Panc1 (cell line): Measurements from ENCODE around the gene FARS2. TPM values are rescaled to one million over a fixed set of nuclear protein-coding genes. Genes with fewer than 3 reads are reported as not detected.

Experiments used
- ATAC-seq: fragments of 200-7000 bp; cut with Tn5 transposase; 2 replicates; pipeline ENCODE4 v1.9.1; 2020; ENCODE audit warnings: mild to moderate bottlenecking, moderate library complexity
- BruUV-seq: library from RNA; stranded (reverse); fragments of 400-500 nt; replicated peaks from 2 replicates; lab custom pipeline; 2021; lab: Mats Ljungman, UMichigan
- CTCF ChIA-PET: fragments of 300-600 bp; sonication (Branson Sonifier 250); formaldehyde crosslinking; loops from one replicate; lab custom pipeline; 2022; ENCODE audit warnings: antibody characterized with exemption; lab: Charles Lee
- POLR2A ChIA-PET: fragments of 300-600 bp; sonication (Branson Sonifier 250); formaldehyde crosslinking; loops from one replicate; lab custom pipeline; 2022; ENCODE audit warnings: antibody characterized with exemption; lab: Charles Lee
- DNase-seq: peaks from one replicate; pipeline ENCODE4 v3.0.0-alpha.2; 2010; ENCODE audit warnings: low read depth, low spot score
- H3K27ac ChIP-seq: 2 replicates; pipeline ENCODE4 v1.5.1; 2011; ENCODE audit warnings: mild to moderate bottlenecking, low read length, inconsistent platforms
- H3K27me3 ChIP-seq: fragments of 200-500 bp; sonication (Bioruptor generic); 2 replicates; pipeline ENCODE4 v1.6.0; 2014; ENCODE audit warnings: low read length, inconsistent platforms; ENCODE audit not compliant: control insufficient read depth, insufficient read depth
- H3K36me3 ChIP-seq: fragments of 200-500 bp; sonication (Bioruptor generic); 2 replicates; pipeline ENCODE4 v1.5.1; 2014; ENCODE audit warnings: inconsistent platforms, mild to moderate bottlenecking, low read length, moderate library complexity; ENCODE audit not compliant: control insufficient read depth, insufficient read depth
- H3K4me1 ChIP-seq: 2 replicates; pipeline ENCODE4 v1.5.1; 2011; ENCODE audit warnings: inconsistent platforms, mild to moderate bottlenecking, low read length, moderate library complexity; ENCODE audit not compliant: control insufficient read depth, insufficient read depth
- H3K4me3 ChIP-seq, 2 experiments: 2 replicates each; pipeline ENCODE4 v1.5.1; 2011 to 2012; ENCODE audit warnings: low read depth in 2 of 2, low read length in 2 of 2, mild to moderate bottlenecking in 2 of 2, inconsistent platforms in 1 of 2, moderate library complexity in 1 of 2
- H3K9me3 ChIP-seq: fragments of 200-500 bp; sonication (Bioruptor generic); 2 replicates; pipeline ENCODE4 v1.5.1; 2014; ENCODE audit warnings: low read depth, mild to moderate bottlenecking, inconsistent platforms, low read length, moderate library complexity; ENCODE audit not compliant: control insufficient read depth, insufficient read depth
- CTCF ChIP-seq: fragments of 450-650 bp; IDR thresholded peaks from 2 replicates; pipeline ENCODE4 v1.5.1; 2017; ENCODE audit warnings: mild to moderate bottlenecking
- POLR2AphosphoS5 ChIP-seq: IDR thresholded peaks from 2 replicates; pipeline ENCODE4 v1.6.1; 2012; ENCODE audit warnings: mild to moderate bottlenecking, low read depth, low read length, moderate library complexity
- REST ChIP-seq, 2 experiments: IDR thresholded peaks; 2 replicates each; pipeline ENCODE4 v1.6.1; 2011 to 2012; ENCODE audit warnings: low read depth in 2 of 2, control low read depth in 1 of 2, low read length in 1 of 2, mild to moderate bottlenecking in 1 of 2, moderate library complexity in 1 of 2; ENCODE audit not compliant: insufficient read depth in 1 of 2
- SIN3A ChIP-seq: IDR thresholded peaks from 2 replicates; pipeline ENCODE4 v1.6.1; 2012; ENCODE audit warnings: low read depth, mild to moderate bottlenecking, low read length, moderate library complexity, borderline replicate concordance; ENCODE audit not compliant: insufficient read depth
- TCF7L2 ChIP-seq: IDR thresholded peaks from 2 replicates; pipeline ENCODE4 v1.6.1; 2011; ENCODE audit warnings: mild to moderate bottlenecking, low read depth, low read length, inconsistent platforms
- in situ Hi-C: cut with HindIII; loops from 2 replicates; pipeline ENCODE4 v1.10.0; 2016; ENCODE audit warnings: low sequenced_read_pairs, low pct_unique_long_range_greater_than_20kb
- intact Hi-C: fragments of 100-400 bp; cut with micrococcal nuclease; formaldehyde crosslinking; loops from one replicate; pipeline ENCODE4 v1.10.0; 2022; ENCODE audit not compliant: unreplicated experiment
- total RNA-seq: library from RNA; stranded (reverse); gene quantifications from one replicate; pipeline ENCODE4 v1.2.1, GENCODE V29; 2021; ENCODE audit not compliant: unreplicated experiment

Gene FARS2
- total RNA-seq, 1 experiment from 2014 or later: 12.8 TPM

GRCh38 chr6:5764401-5764955 lies 503.2 kb downstream of the FARS2 start:
- ATAC-seq (no peak), DNase-seq (no peak)
- no peaks in the 10 kb centered on the region for H3K9me3 ChIP-seq
- no peaks in the 10 kb centered on the region for H3K27me3 ChIP-seq
- TF ChIP-seq CTCF: no peak
- no peak for TF ChIP-seq SIN3A
- no peak for TF ChIP-seq REST (IDR thresholded peaks at IDR 0.05; ENCODE audit: insufficient read depth in 1 of 2, low read depth in 2 of 2, low read length in 1 of 2)
- TF ChIP-seq POLR2AphosphoS5: no peak
- no peak for TF ChIP-seq TCF7L2
- no peaks in the 10 kb centered on the region for H3K4me1 ChIP-seq
- in situ Hi-C loops (no loop called here), intact Hi-C loops (no loop called here)
- BruUV-seq: no TSS peak
- no peak overlapping the region for H3K27ac ChIP-seq
- H3K4me3 ChIP-seq: no peak overlapping the region
- POLR2A ChIA-PET: no interaction called here
- no peaks in the 10 kb centered on the region for H3K36me3 ChIP-seq
- CTCF ChIA-PET: no interaction called here

- H3K9me3 ChIP-seq: no peaks in the 10 kb centered on the region
- H3K4me1 ChIP-seq: no peaks in the 10 kb centered on the region
- H3K27ac ChIP-seq: no peak overlapping the region
- no peaks in the 10 kb centered on the region for H3K36me3 ChIP-seq
- TF ChIP-seq SIN3A (no peak), POLR2AphosphoS5 (no peak), REST (IDR thresholded peaks at IDR 0.05; ENCODE audit: insufficient read depth in 1 of 2, low read depth in 2 of 2, low read length in 1 of 2) (no peak), TCF7L2 (no peak), CTCF (no peak)
- H3K27me3 ChIP-seq: no peaks in the 10 kb centered on the region
- in situ Hi-C loops: no loop called here
- H3K4me3 ChIP-seq: no peak overlapping the region
- ChIA-PET POLR2A (no interaction called here), CTCF (no interaction called here)
- no TSS peak for BruUV-seq
- no peak for ATAC-seq
- intact Hi-C loops: no loop called here
- no peak for DNase-seq
Measured at GRCh38 chr6:5765141-5765760, 503.9 kb downstream of the FARS2 start.
